Measurements from ENCODE around the gene CDCA7L.

- TF ChIP-seq CTCF (IDR thresholded peaks at IDR 0.05; ENCODE audit: insufficient read depth, low read depth, low read length) (no peak), EZH2 (IDR thresholded peaks at IDR 0.05; ENCODE audit: insufficient read depth, low read length) (no peak)
Observed at GRCh38 chr7:21922605-21923004, 23.1 kb downstream of the CDCA7L start.

All from astrocyte (in vitro differentiated cells and primary cell).